H4 (cell line): ENCODE measurements around the gene TSNAX. TPM values are rescaled to one million over a fixed set of nuclear protein-coding genes. Genes with fewer than 3 reads are reported as not detected.
A peak's percentile ranks its signal among the peaks of the same experiment; 100 is the strongest.
"Not testable (repeated sequence)": the region's sequence is repeated elsewhere in the genome, so short reads cannot be mapped to it uniquely, and the experiment has no call there.

ENCODE experiments used
- DNase-seq: peaks from one replicate; pipeline ENCODE4 v3.0.0-alpha.2; 2015; ENCODE audit warnings: low spot score
- total RNA-seq: library from RNA; depleted of rRNA; stranded (reverse); fragments of >200 nt; shearing (Covaris generic); gene quantifications from 2 replicates; pipeline ENCODE4 v1.2.3, GENCODE V29; 2014; rRNA removed

Gene TSNAX, protein sequence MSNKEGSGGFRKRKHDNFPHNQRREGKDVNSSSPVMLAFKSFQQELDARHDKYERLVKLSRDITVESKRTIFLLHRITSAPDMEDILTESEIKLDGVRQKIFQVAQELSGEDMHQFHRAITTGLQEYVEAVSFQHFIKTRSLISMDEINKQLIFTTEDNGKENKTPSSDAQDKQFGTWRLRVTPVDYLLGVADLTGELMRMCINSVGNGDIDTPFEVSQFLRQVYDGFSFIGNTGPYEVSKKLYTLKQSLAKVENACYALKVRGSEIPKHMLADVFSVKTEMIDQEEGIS
- total RNA-seq, result 36.5 and 40.5 TPM in 2 replicates

DNA sequence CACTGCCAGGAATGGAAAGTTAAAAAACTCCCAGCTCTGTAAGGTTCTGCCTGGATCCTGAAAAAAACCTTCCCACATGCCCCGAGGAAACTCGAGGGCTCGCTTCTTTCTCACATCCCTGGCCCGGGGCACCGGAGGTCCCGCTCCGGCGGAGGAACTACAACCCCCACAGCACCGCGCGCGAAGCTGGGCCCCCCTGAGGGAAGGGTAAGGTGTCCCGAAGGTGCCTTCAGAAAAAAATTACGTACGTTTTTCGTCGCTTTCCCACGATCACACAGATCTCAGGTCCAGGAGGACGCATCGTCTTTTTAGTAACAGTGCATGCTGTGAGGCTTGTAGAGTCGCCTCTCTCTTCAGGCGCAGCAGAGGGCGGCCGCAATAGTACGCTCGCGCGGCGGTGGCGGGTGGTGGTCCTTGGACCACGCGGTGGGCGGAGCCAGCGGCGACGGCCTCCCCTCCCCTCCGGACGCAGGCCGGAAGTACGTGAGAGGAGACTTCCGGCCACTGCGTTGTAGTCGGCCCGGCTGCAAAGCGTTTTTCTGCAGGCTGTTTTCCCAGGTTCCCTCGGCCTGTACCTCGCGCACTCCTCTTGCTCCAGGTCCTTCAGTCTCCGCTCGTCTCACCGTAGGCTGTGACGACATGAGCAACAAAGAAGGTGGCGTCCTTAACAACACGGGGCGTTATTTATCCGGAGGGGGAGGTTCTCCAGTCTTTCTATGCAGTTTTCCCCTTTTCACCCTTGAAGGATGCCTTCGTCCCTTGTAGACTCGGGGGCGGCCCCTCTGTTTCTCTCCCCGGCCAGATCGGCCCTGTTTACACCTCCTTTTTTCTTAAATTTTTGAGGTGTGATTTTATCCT lies at the start of gene TSNAX:
TSNAX (plus strand) TSS at position 498 of the 858 bp plus-strand sequence; CDS start at position 640, 142 bp downstream.
- peak; percentile 88 for DNase-seq

DNA sequence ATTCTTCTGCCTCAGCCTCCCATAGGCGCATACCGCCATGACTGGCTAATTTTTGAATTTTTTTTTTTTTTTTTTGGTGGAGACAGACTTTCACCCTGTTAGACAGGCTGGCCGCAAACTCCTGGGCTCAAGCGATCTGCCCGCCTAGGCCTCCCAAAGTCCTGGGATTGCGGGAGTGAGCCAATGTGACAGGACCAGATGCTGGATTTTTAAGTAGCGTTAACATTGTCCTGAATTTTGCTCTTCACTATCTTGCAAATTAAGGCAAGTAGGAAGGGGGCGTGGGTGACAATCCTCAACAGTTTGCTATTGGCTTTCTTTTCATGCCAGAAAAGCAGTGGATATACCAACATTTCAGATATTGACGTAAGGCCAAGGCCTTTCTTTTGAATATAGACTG lies 49.7 kb upstream of the TSNAX start:
- DNase-seq, result no peak

DNA sequence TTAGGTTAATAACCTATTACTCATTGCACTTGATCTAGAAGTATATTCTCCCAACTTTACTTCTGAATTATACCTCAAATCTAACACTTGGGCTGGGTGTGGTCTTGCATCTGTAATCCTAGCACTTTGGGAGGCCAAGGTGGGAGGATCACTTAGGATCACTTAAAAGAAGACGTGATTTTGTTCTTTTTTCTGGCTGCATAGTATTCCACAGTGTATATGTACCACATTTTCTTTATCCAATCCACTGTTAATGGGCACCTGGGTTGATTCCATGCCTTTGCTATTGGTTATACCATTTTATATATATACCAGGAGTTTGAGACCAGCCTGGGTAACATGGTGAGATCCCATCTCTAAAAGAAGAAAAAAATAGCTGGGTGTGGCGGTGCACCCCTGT lies 48.5 kb upstream of the TSNAX start:
- DNase-seq, result no peak

DNA sequence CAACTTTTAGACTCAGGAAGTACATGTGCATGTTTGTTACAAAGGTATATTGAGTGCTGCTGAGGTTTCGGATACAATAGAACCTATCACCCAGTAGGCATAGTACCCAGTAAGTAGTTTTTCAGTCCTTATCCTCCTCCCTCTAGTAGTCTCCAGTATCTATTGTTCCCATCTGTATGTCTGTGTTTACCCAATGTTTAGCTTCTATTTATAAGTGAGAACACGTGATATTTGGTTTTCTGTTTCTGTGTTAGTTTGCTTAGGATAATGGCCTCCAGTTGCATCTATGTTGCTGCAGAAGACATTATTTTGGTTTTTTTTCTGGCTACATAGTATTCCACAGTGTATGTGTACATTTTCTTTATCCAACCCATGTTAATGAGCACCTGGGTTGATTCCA lies 47.2 kb upstream of the TSNAX start:
- no peak for DNase-seq

DNA sequence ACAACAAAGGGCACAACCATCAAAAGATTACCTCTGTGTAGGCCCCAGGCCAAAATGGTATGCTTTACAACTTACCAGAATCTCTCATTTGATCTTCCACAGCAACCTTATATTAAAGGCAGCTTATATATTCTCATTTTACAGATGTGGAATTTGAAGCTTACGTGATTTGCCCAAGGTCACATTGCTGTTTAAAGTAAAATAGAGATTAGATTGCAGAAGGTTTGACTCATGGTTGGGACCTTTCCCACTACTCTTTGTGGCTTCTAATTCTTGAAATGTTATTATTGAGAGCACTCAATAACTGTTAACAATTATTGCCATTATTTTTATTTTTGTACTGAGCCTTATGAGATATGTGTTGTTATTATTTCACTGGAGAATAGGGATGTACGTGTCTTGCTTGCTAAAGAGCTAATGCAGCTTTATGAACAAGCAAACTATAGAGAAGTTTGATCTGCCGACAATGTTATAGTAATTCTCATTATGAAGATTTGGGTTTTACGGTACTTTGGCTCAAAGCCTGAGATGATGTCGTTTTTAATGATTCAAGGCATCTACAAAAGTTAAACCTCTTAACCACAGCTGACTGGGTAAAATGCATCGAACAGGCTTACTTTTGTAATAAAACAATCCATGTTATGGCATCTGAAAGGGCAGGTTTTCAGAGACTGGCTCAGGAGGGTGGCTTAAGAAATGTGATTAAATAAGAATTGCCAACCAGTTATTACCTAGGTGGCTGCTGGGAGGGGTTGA lies 43.3 kb upstream of the TSNAX start:
- DNase-seq, result no peak

DNA sequence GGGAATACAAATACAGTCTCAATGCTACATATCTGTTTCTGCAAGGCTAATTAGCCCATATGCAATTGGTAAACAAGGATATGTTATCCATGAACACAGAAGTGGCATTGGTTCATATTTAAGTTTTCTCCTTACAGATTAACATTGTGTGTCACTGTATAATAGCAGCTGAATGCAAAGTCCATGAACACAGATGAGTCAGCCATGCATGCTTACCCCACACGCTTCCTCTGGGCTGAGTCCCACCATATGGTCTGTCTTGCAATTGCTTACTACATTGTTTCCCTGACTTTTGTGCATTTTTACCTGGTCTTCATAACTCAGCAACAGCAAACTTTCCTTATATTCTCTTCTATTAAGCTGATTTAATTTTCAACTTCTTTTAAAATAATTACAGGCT lies 41.5 kb upstream of the TSNAX start:
- no peak for DNase-seq

DNA sequence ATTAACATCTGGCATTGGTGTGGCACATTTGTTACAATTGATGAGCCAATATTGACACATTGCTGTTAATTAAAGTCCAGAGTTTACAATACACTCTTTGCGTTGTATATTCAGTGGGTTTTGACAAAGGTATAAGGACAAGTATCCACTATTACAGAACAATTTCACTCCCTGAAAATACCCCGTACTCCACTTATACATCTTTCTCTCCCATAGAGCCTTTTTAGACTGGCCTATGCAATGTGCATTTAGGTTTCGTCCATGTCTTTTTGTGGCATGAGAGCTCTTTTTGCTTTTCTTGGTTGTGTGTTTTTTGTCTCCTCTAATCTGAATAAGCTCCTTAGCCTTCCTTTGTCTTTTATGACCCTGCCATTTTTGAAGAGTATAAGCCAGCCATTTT lies 40.6 kb upstream of the TSNAX start:
- no peak for DNase-seq

DNA sequence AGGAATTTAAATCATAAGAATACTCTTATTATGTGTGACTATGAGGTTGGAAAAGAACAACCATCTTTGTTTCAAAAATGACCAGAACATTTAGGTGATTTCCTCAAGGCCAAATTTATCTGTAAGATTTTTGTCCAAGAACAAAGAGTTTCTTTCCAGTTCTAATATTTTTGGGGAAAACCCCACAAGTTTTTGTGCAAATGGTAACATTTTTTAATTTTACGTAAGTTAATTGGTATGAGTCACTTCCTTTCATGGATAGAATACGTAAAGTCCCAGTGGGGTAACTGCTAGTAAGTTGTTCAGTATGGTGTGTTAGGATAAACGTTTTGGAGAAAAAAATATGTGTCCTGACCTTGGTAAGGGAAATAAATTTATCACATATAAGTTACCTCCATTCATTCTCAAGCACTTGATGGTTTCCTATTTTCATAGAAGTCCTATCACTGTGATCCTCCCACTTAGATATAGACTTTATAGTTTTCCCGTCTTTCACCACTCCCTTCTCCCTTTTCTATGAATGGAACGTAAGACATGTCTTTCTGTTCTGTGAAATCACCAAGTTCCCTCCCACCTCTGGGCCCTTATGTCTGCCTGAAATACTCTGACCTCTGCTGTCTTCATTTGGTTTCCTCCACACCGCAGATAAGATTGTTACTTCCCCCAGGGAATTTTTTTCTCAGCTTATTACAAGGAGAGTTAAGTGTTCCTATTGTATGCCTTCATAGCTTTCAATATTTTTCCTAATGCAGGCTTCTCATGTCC lies 34.9 kb upstream of the TSNAX start:
- peak; percentile 26 for DNase-seq

DNA sequence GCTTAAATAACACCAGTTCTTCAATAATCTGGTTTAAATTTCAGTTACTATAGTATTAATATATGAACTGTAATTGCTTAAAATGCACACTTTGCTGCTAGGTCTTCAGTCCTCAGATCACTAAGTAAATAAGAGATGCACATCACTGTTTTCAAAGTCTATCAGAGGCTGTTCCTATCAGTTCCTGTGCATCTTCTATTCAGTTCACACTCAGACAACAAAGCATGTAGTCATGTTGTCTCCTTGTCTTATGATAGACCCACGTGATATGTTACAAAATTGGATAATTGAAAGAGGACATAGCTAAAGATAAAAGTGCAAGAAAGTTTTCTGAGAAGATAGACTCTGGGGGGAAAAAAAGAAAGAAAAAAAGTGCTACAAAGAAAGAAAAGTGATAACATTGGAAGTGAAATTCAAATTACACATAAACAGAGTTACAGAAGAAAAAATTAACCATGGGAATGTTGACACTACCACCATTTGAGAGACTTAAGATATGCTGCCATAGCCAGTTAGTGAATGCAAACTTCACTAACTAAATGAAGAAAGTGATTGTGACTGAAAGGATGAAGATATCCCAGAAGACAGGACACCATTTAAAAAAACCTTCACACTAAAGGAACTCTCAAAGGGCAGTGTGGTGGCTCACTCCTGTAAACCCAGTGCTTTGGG lies 33.9 kb upstream of the TSNAX start:
- no peak for DNase-seq

DNA sequence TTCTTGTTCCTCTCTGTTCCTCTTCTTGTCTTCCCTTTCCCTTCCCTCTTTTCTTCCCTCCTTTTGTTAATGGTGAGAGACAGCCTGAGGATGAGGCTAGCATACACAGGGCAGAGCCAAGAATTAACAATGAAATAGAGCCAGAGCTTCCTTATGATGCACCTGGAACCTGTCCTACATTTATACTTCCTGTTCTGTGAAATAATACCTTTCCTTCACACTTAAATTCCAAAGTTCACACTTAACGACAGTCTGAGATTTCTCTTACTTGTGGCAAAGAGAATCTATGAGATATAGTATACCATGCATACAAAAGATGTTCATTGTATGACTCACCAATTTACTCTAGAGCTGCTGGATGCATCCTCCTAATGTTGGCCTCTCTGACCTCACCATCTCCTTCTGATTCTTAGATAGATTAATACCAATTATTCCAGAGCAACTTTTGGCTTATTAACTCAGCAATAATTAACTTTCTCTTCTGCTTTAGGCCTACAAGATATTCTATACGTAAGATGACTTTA lies 30.8 kb upstream of the TSNAX start:
- no peak for DNase-seq

DNA sequence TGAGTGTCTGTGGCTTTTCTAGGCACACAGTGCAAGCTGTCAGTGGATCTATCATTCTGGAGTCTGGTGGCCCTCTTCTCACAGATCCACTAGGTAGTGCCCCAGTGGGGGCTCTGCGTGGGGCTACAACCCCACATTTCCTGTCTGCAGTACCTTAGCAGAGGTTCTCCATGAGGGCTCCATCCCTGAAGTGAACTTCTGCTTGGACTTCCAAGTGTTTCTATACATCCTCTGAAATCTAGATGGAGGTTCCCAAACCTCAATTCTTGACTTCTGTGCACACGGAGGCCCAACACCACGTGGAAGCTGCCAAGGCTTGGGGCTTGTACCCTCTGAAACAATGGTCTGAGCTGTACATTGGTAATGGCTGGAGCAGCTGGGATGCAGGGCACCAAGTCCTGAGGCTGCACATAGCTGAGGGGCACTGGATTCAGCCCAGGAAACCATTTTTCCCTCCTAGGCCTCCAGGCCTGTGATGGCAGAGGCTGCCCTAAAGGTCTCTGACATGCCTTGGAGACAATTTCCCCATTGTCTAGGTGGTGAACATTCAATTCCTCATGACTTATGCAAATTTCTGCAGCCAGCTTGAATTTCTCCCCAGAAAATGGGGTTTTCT lies 29.2 kb upstream of the TSNAX start:
- DNase-seq, result no peak

DNA sequence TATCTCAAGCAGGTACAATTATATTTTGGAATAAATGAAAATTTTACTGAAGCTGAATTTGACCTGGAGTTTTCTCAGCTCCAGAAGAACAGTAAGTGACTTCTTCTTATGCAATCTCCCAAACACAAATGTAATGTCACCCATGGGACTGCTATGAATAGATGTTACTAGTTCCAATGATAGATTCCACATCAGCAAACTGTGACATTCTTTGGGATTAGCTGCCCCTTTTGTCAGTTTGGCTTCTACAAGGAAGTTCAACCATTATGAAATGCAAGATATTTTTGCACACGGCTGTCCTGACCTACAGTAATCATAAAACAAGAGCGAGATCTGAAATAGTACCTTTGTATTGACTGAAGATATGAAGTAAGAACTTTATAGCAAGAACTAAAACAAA lies 27.8 kb upstream of the TSNAX start:
- no peak for DNase-seq

DNA sequence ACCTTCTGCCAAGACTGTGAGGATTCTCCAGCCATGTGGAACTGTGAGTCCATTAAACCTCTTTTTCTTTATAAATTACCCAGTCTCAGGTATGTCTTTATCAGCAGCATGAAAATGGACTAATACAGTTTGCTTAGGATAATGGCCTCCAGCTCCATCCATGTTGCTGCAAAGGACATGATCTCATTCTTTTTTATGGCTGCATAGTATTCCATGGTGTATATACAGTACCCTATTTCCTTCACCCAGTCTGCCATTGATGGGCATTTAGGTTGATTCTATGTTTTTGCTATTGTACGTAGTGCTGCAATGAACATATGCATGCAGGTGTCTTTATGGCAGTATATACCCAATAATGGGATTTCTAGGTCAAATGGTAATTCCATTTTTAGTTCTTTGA lies 25.3 kb upstream of the TSNAX start:
- DNase-seq, result not testable (repeated sequence)

DNA sequence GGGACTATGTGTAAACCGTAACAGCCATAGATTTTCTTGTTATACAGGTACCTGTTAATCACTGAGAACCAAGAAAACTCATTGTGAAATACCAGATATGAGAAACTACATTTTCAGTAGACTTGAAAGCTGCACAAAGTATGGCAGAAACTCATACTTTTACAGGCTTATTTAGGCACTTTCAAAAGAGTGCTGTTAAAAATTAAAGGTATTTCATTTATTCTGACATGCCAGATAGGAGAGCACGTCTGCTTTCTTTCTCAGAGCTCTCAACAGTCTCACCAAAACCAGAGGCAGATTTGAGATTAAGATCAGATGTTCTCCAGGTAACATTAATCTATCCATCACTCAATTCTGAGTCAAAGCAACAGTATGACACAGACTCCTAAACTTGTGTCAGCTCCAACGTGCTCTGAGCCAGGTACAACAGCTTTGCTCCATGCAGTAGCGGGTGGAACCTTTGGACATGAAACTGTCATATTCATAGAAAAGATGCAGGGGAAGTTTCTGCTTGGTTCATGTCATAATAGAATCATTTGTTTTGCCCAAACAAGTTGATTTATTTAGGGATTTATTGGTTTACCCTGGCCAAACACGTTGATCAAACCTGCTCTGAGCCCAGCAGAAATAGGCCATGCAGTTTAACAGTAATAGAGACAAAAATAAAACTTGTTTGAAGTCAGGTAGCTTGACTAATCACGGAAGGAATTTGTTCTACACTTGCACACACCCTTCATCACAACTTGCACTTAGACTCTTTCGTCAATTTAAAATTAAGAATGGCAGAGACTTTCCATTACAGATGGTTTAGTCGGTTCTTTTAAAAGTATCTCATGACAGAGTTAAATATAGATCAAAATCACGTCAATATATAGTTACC lies 20.8 kb upstream of the TSNAX start:
- DNase-seq, result no peak

DNA sequence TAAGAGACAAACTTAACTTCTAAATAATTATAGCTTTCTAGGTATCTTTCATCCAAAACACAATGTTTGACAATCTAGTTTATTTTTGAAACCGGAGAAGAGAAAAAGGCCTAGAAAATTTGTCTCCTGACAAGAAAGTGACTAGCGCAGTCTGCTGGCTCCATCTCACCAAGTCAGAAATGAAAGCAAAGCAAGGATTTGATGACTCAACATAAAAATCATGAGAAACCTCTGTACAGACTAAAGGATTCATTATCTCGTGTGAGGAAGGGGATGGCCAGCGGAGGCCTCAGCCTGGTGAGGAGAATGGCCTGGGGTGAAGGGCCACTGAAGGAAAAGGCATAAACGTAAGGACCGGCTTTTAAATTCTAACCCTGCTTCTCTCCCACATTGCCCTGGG lies 20.0 kb upstream of the TSNAX start:
- no peak for DNase-seq

DNA sequence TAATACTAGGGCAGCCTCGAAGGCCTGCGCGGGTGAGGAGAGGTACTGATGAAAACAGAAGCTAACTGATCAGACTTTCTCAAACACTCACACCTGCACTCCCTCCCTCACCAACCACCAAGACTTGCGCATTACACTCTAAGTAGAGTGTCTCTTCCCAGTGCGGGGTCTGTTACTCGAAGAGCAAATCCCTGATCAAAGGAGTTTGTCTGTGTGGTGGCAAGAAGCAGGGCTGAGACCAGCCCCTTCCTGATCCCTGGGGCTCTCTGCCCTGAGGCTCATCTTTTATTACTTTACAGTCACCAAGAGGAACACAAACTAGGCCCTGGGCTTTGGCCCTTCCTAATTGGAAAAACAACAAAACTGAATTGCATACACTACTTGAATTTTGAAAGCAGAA lies 19.5 kb upstream of the TSNAX start:
- DNase-seq, result no peak

DNA sequence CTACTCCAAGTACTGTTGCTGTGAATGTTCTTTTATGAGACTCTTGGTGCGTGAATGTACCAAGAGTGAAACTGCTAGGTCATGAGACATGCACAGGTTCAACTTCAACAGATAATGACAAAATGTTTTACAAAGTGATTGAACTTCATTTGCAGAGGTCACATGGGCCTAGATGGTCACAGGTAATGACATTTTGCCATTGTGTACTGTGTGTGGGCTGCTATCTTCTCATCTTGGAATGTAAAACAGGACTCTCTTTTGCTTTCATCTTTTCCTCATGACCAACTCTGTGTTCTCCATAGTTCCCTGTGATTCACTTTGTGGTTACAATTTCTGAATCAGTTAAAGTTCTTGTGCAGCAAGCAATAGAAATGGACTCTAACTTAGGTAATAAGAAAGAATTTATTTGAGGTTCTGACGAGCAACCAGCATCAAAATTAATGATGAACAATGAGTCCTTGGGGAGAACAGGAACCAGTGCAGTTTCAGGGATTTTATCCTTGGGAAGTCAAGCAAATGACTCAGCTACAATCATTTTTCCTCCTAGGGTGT lies 16.2 kb upstream of the TSNAX start:
- DNase-seq, result peak; percentile 31

DNA sequence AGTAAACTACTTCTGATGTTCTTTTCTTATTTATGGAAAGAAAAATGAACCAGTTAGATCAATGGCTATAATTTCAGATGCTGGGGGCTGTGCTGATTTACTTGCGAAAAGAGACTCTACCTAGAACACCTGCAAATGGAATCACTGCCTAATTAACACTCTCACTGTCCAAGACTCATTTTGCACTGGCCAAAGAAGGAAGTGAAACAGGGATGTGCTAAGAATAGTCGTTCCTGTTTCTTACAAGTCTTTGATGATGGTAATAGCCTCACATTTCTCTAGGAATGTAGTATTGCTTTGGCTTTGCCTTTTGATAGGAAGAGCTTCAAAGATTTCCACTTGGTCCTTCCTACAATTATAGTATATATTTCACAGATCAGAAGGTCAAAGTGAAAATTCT lies 12.7 kb upstream of the TSNAX start:
- no peak for DNase-seq

DNA sequence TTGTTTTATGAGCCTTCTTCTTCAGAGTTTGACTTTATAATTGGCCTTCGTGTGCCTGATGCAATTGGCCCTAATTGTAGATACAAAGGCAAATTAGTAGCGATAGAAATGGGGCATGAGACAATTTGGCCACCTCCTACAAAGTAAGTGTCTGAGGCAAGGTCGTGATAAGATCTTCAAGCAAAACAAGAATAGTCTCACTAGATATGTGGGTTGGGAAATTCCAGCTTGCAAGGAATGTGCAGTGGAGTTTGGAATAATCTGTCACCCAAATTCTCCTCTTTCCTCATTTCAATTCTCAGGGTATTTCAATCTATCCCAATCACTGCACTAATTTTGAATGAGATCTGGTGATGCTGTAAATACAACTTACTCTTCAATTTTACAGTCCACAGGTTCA lies 11.4 kb upstream of the TSNAX start:
- DNase-seq, result no peak
